ENCODE measurements around the gene MICU1.
"Not testable (repeated sequence)": the region's sequence is repeated elsewhere in the genome, so short reads cannot be mapped to it uniquely, and the experiment has no call there.

The MICU1 gene

GRCh38 chr10:72648301-72648700 lies 22.4 kb upstream of the MICU1 start:
- Mint-ChIP-seq H3K27ac (no peak overlapping the region), H3K27me3 (ENCODE audit: low read depth) (peaks cover 17% of the 10 kb centered on the region), H3K9me3 (no peaks in the 10 kb centered on the region), H3K4me3 (no peak overlapping the region), H3K4me1 (ENCODE audit: low read depth) (no peaks in the 10 kb centered on the region), H3K36me3 (ENCODE audit: low read depth) (no peaks in the 10 kb centered on the region)

- H3K9me3 Mint-ChIP-seq; H3K4me1 Mint-ChIP-seq (ENCODE audit: low read depth); H3K36me3 Mint-ChIP-seq (ENCODE audit: low read depth); H3K4me3 Mint-ChIP-seq; H3K27ac Mint-ChIP-seq: not testable (repeated sequence)
- peaks cover 15% of the 10 kb centered on the region for H3K27me3 Mint-ChIP-seq (ENCODE audit: low read depth)
Measured at GRCh38 chr10:72646971-72647370, 21.1 kb upstream of the MICU1 start.

- Mint-ChIP-seq H3K9me3 (no peaks in the 10 kb centered on the region), H3K4me3 (no peak overlapping the region), H3K27me3 (ENCODE audit: low read depth) (peaks cover 12% of the 10 kb centered on the region), H3K4me1 (ENCODE audit: low read depth) (no peaks in the 10 kb centered on the region), H3K36me3 (ENCODE audit: low read depth) (no peaks in the 10 kb centered on the region), H3K27ac (no peak overlapping the region)
Measured at GRCh38 chr10:72645263-72645858, 19.5 kb upstream of the MICU1 start.

GRCh38 chr10:72642318-72642717 lies 16.4 kb upstream of the MICU1 start:
- H3K9me3 Mint-ChIP-seq = no peaks in the 10 kb centered on the region

GRCh38 chr10:72639441-72639873 lies 13.6 kb upstream of the MICU1 start:
- Mint-ChIP-seq H3K27me3 (ENCODE audit: low read depth) (peaks cover under 1% of the 10 kb centered on the region), H3K9me3 (no peaks in the 10 kb centered on the region), H3K4me3 (no peak overlapping the region), H3K4me1 (ENCODE audit: low read depth) (peaks cover 7% of the 10 kb centered on the region), H3K36me3 (ENCODE audit: low read depth) (no peaks in the 10 kb centered on the region), H3K27ac (no peak overlapping the region)

More at GRCh38 chr10:72642318-72642717, 16.4 kb upstream of the MICU1 start:
- Mint-ChIP-seq H3K4me1 (ENCODE audit: low read depth) (peaks cover 4% of the 10 kb centered on the region), H3K27ac (no peak overlapping the region), H3K36me3 (ENCODE audit: low read depth) (no peaks in the 10 kb centered on the region), H3K4me3 (no peak overlapping the region), H3K27me3 (ENCODE audit: low read depth) (peaks cover 12% of the 10 kb centered on the region)

- H3K27me3 Mint-ChIP-seq (ENCODE audit: low read depth) = no peaks in the 10 kb centered on the region
- no peaks in the 10 kb centered on the region for H3K9me3 Mint-ChIP-seq
- H3K36me3 Mint-ChIP-seq (ENCODE audit: low read depth) = no peaks in the 10 kb centered on the region
- H3K27ac Mint-ChIP-seq = no peak overlapping the region
- H3K4me3 Mint-ChIP-seq = no peak overlapping the region
- peaks cover 7% of the 10 kb centered on the region for H3K4me1 Mint-ChIP-seq (ENCODE audit: low read depth)
Measured at GRCh38 chr10:72638586-72639440, 12.9 kb upstream of the MICU1 start.

- Mint-ChIP-seq H3K27ac (no peak overlapping the region), H3K9me3 (no peaks in the 10 kb centered on the region), H3K4me1 (ENCODE audit: low read depth) (peaks cover 7% of the 10 kb centered on the region), H3K36me3 (ENCODE audit: low read depth) (no peaks in the 10 kb centered on the region), H3K4me3 (peak overlapping the region; percentile 11), H3K27me3 (ENCODE audit: low read depth) (peaks cover 4% of the 10 kb centered on the region)
Measured at GRCh38 chr10:72637398-72637857, 11.5 kb upstream of the MICU1 start.

GRCh38 chr10:72630144-72630543 lies 4.3 kb upstream of the MICU1 start:
- Mint-ChIP-seq H3K27ac (no peak overlapping the region), H3K4me3 (no peak overlapping the region), H3K36me3 (ENCODE audit: low read depth) (peaks cover 2% of the 10 kb centered on the region), H3K9me3 (no peaks in the 10 kb centered on the region), H3K4me1 (ENCODE audit: low read depth) (peaks cover 7% of the 10 kb centered on the region), H3K27me3 (ENCODE audit: low read depth) (peaks cover 8% of the 10 kb centered on the region)

GRCh38 chr10:72626444-72626754 lies 520 bp upstream of the MICU1 start:
- no peaks in the 10 kb centered on the region for H3K27me3 Mint-ChIP-seq (ENCODE audit: low read depth)
- no peaks in the 10 kb centered on the region for H3K9me3 Mint-ChIP-seq
- peaks cover 2% of the 10 kb centered on the region for H3K36me3 Mint-ChIP-seq (ENCODE audit: low read depth)
- H3K4me1 Mint-ChIP-seq (ENCODE audit: low read depth) = peaks cover 15% of the 10 kb centered on the region
- peak overlapping the region; percentile 99 for H3K27ac Mint-ChIP-seq
- peak overlapping the region; percentile 100 for H3K4me3 Mint-ChIP-seq

- peaks cover 15% of the 10 kb centered on the region for H3K4me1 Mint-ChIP-seq (ENCODE audit: low read depth)
- peak overlapping the region; percentile 100 for H3K4me3 Mint-ChIP-seq
- H3K27me3 Mint-ChIP-seq (ENCODE audit: low read depth) = no peaks in the 10 kb centered on the region
- H3K36me3 Mint-ChIP-seq (ENCODE audit: low read depth) = peaks cover 2% of the 10 kb centered on the region
- H3K27ac Mint-ChIP-seq = peak overlapping the region; percentile 99
- no peaks in the 10 kb centered on the region for H3K9me3 Mint-ChIP-seq
Measured at GRCh38 chr10:72625276-72625607, 637 bp downstream of the MICU1 start.

- no peak overlapping the region for H3K4me3 Mint-ChIP-seq
- no peaks in the 10 kb centered on the region for H3K9me3 Mint-ChIP-seq
- H3K36me3 Mint-ChIP-seq (ENCODE audit: low read depth) = peaks cover 2% of the 10 kb centered on the region
- H3K27me3 Mint-ChIP-seq (ENCODE audit: low read depth) = no peaks in the 10 kb centered on the region
- H3K27ac Mint-ChIP-seq = no peak overlapping the region
- H3K4me1 Mint-ChIP-seq (ENCODE audit: low read depth) = peaks cover 19% of the 10 kb centered on the region
Measured at GRCh38 chr10:72622271-72622670, 3.6 kb downstream of the MICU1 start.

- no peak overlapping the region for H3K4me3 Mint-ChIP-seq
- peaks cover 13% of the 10 kb centered on the region for H3K9me3 Mint-ChIP-seq
- peaks cover 13% of the 10 kb centered on the region for H3K36me3 Mint-ChIP-seq (ENCODE audit: low read depth)
- no peaks in the 10 kb centered on the region for H3K27me3 Mint-ChIP-seq (ENCODE audit: low read depth)
- no peak overlapping the region for H3K27ac Mint-ChIP-seq
- H3K4me1 Mint-ChIP-seq (ENCODE audit: low read depth) = peaks cover 7% of the 10 kb centered on the region
Measured at GRCh38 chr10:72616716-72617115, 9.2 kb downstream of the MICU1 start.

- Mint-ChIP-seq H3K27me3 (ENCODE audit: low read depth) (no peaks in the 10 kb centered on the region), H3K4me1 (ENCODE audit: low read depth) (peaks cover 10% of the 10 kb centered on the region), H3K4me3 (no peak overlapping the region), H3K36me3 (ENCODE audit: low read depth) (peaks cover 13% of the 10 kb centered on the region), H3K27ac (no peak overlapping the region), H3K9me3 (peaks cover 13% of the 10 kb centered on the region)
Measured at GRCh38 chr10:72615970-72616369, 9.9 kb downstream of the MICU1 start.

GRCh38 chr10:72612203-72612826 lies 13.6 kb downstream of the MICU1 start:
- H3K4me3 Mint-ChIP-seq = no peak overlapping the region
- H3K9me3 Mint-ChIP-seq = peaks cover 13% of the 10 kb centered on the region
- peaks cover 18% of the 10 kb centered on the region for H3K36me3 Mint-ChIP-seq (ENCODE audit: low read depth)
- H3K27me3 Mint-ChIP-seq (ENCODE audit: low read depth) = no peaks in the 10 kb centered on the region
- no peak overlapping the region for H3K27ac Mint-ChIP-seq
- H3K4me1 Mint-ChIP-seq (ENCODE audit: low read depth) = peaks cover 6% of the 10 kb centered on the region

GRCh38 chr10:72611783-72612182 lies 14.1 kb downstream of the MICU1 start:
- Mint-ChIP-seq H3K4me1 (ENCODE audit: low read depth) (peaks cover 6% of the 10 kb centered on the region), H3K27me3 (ENCODE audit: low read depth) (no peaks in the 10 kb centered on the region), H3K36me3 (ENCODE audit: low read depth) (peaks cover 15% of the 10 kb centered on the region), H3K4me3 (no peak overlapping the region), H3K27ac (no peak overlapping the region), H3K9me3 (peaks cover 9% of the 10 kb centered on the region)
